Hematopoietic multipotent progenitor cell treated with erythropoietin and hydrocortisone succinate and interleukin-3 and kit ligand, for 6 days (in vitro differentiated cells): Measurements from ENCODE around the gene TOPBP1.
"Not testable (repeated sequence)": the region's sequence is repeated elsewhere in the genome, so short reads cannot be mapped to it uniquely, and the experiment has no call there.

Source experiments
- DNase-seq: peaks from one replicate; pipeline ENCODE4 v3.0.0-alpha.2; 2015

TOPBP1 gene

DNA sequence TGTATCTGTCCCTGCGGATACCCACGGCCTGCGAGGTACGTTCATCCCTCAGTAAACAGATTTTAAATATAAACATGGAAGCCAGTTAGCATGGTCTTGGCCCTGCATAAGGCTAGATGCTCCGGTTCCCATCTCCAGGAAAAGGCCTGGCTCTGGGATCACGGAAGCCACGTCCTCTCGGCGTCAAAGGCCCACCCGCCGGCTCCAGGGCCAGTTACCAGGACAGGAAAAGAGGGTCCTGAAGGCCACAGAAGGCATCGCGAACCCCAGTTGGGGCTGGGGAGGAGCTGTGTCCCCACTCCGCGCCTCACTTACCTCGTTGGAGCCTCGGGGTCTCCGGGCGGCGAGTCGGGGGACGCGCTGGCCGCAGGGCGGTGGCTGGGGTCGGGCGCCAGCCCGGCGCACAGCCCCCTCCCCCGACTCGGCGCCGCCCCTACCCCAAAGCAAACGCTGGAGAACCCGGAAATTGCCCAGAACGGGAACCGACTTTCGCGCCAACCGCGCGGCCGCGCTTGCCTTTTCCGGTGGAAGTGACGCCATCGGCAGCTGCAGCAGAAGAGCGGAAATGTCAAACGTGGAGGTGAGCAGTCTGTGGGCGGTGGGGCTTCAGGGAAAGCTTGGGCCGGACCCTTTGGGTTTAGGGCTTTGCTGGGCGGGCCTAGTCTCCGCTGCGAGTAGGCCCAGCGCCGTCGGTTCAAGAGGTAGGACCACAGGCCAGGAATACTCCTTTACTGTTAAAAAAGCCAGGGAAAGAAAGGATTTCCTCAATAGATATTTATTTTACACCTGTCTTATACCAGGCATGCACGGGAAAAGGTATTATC is at the start of gene TOPBP1:
Gene TOPBP1 (minus strand): TSS at position 488 of the 824 bp plus-strand sequence. CDS start 814 bp downstream, outside the sequence.
- peak; percentile 92 for DNase-seq

DNA sequence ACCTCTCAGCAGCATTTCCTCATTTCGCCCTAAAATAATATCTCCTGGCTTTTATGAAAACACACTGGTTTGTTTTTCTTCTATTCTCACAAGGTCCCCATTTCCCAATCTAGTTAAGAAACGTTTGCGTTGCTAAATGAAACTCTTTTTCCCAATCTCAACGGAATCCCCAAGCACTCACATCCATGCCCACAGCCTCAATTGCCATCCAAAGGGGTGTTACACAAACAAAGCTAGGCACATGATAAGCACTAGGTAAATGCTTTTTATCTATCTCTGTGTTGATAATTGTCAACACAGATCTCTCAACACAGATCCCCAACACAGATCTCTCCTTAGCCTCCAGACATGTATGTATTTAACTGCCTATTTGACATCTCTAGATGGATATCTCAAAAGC is 49.3 kb upstream of the TOPBP1 start:
- DNase-seq: no peak

DNA sequence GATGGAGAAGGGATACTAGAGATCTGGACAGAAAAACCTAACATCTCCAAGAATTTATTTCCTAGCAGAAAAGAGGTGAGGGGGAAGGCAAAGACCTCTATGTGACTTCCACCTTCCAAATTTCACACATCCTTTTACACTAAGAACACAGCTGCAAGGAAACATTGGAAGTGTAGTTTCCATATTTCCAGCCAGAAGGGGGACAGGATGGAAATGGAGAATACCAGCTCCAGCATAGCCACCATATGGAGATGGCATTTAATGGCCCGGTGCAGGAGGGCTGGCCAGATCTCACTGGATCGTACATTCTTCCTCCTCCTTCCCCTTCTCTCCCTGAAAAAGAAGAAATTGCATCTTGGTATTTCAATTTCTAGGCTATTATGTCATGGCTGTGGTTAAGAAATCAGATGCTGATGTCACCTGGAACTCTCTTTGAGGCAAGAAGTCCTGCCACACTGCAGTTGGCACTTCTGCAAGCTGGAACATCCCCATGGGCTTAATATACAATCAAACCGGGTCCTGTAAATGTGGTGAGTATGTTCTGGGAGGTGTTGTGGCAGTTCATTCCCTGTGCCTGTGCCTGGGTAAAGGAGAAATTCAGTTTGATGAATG is 47.5 kb upstream of the TOPBP1 start:
- no peak for DNase-seq

DNA sequence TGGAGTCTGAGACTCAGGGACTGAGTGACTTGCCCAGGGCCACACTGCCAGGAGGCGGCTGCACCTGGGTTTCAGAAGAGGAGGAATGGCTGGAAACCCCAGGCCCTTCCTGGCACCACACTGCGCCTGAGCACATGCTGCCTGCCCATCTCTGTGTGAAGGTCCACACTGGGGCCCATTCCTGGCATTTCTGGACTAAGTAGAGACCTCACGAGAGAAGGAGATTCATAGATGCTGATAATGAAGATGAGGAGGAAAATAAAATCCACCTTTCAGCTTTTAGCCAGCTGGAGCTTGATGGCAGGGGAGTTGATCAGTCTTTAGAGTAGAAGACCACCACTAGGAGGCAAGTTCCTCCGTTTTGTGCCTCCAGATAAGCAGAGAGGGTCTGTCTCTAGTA is 44.3 kb upstream of the TOPBP1 start:
- no peak for DNase-seq

DNA sequence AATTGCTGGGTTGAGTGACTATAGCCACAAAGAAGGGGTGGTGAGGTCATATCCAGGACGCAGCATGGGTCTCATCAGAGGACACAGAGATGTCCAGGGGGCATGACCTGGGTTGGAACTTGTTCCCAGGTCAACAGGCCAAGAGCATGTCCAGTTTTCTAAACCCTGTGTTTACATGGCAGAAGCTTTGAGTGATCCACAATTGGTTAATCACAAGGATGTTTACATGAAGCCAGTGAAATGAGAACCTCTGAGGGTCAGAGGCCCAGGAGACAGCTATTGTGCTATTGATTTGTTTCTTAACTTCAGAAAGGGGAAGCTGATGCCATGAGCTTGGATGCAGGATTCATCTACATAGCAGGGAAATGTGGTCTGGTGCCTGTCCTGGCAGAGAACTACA is 42.2 kb upstream of the TOPBP1 start:
- no peak for DNase-seq

DNA sequence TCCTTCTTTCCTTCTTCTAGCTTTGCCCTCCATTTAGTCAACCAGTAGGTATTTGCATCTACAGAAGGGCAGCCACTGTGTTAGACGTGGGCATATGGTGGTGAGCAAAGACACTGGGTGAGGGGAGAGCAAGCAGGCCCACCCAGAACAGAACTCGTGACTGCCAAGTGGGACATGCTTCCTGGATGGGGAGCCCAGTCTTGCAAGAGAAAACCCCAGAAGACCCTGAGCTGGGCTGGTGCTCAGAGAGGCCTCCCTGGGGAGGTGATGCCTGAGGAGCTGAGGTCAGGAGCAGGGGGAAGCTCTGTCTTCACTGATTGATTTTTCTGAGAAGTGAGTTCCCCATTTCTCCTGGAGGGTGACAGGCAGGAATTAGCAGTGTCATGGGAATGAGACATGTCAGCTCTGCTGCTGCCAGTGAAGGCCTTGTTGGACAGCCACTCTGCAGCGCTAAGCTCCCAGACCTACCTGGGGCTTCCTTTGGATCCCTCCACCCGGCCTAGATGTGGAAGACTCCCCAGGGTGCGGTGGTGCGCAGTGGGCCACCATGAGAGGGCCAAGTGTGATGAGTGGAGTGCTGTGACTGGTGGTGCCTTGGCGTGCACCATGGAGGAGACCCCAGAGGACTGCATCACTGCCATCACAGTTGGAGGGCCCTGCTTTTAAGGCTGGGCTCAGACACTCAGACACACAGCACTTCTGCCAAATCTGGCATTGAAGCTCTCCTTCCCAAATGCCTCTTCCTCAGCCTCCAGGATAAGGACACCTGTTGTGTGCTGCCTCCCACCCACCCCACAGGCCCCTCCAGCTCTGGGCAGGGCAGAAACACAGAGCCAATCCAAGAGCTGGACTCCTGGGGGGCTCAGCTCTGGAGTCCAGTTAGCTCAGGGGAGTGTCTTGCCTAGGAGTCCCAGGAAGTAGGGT is 40.0 kb upstream of the TOPBP1 start:
- no peak for DNase-seq

DNA sequence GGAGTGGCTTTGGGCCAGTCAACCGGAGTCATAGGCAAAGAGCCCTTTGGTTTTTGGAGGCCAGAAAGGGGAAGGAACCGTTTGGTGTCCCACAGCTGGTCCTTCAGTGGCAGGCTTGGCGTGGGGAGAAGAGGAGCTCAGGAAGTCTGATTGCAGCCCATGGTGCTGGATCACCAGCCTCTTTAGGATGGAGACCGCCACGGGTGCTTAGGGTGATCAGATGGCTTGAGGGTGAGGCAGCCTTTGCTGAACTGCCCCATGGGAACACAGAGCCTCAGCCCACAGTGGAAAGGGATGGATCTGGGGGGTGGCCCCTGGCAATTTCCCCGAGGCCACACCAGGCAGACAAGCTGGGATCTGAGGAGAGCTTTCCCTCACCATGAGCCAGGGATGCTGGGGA is 38.6 kb upstream of the TOPBP1 start:
- no peak for DNase-seq

DNA sequence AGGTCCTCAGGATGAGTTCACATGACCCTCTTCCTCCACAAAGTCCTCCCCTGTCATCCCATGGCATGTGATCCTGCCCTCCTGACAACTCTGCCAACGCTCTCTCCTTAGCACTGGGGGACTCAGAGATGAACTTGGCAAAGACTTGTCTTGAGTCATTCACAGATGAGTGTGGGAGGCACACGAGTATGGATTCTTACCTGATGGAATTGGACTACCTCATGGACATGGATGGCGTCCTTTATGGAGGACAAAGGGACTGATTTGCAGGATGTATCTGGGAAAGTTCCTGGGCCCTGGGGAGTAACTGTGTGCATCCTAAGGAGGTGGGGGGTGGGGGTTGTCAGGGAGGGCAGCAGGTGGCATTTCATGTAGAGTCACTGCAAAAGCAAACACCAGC is 38.2 kb upstream of the TOPBP1 start:
- DNase-seq: no peak

DNA sequence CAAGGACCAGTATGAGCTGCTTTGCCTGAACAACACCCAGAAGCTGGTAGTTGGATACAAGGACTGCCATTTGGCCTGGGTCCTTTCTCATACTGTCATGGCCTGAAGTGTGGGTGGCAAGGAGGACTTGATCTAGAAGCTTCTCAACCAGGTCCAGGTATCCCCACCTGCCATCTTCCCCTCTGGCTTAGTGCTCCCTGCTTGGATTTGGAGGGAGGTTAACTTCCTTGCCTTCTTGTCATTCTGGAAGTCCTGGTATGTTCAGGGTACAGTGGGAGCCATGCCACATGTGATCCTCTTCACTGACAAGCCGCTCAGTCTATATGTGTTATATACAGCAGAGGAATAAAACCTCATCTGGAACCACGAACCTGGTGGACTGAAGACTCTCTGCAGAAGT is 37.7 kb upstream of the TOPBP1 start:
- DNase-seq: no peak

DNA sequence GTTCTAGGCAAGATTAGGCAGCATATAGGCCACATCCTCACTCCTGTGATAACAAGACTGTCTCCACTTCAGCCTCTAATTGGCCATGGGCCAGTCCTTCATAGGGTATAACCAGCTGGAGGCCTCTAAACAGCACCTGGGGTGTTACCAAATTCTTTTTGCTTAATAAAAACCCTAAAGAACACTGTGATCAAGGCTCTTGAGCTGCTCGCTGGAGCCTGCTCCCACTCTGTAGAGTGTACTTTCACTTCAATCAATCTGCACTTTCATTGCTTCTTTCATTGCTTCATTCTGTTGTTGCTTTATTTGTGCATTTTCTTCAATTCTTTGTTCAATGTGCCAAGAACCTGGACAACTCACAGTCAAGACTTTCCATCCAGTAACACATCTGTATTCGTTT is 36.2 kb upstream of the TOPBP1 start:
- no peak for DNase-seq

DNA sequence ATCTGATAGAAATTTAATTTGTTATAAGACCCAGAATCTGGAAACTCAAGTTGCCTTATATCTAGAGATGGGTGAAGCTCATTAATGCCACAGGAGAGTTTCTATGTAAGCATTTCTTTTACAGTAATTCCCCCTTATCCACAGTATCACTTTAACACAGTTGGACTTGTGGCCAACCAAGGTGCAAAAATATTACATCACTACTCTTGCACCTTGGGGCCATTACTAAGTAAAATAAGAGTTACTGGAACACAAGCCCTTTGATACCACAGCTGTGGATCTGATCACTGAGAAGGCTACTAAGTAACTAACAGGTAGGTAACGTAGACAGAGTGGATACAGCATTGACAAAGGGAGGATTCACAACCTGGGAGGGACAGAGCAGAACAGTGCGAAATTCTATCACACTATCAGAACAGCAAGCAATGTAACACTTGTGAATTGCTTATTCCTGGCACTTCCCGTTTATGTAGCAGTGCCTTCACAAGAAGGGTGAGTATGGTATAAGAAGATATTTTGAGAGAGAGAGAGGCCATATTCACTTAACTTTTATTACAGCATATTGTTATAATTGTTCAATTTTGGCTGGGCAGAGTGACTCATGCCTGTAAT is 33.9 kb upstream of the TOPBP1 start:
- DNase-seq: no peak

DNA sequence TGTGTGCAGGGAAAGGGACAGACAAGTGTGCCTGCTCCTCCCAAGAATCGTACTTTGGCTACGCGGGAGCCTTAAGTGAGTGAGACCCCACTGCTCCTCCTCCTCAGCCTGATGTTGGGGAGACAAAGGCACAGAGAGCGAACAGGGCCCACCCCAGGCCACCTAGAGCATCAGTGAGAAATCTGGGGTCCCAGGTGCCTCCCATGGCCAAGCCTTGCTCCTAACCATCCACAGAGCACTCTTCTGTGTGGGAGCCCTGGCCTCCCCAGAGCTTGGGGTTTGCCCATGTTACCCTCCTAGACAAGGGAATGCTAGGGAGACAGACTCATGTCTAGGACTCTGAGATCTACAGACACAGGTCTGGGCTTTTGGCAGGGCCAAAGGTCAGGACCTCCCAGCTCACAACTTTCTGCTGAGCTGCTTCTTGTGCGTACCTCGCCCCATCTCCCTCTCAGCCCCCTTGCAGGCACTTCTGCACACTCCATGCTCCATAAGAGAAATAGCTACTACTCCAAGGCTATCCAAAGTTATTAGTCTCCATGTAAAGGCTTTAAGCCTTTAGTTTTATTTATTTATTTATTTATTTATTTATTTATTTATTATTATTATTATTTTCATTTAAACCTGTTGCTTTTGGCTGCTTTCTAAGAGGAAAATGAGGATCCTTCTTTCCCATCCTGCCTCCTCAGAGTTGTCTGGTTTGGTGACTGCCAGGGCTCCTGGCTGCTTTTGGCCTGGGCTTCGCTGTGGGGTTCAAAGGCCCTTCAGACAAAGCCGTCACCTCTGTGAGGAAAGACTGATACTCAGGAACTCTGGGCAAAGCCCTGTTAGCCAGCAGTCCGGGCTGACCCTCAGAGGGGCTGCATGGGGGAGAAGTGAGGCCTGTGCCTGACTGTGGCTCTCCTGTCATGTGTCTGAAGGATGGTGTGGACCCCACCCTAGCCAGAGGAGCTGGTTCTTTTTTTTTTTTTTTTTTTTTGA is 32.8 kb upstream of the TOPBP1 start:
- no peak for DNase-seq

DNA sequence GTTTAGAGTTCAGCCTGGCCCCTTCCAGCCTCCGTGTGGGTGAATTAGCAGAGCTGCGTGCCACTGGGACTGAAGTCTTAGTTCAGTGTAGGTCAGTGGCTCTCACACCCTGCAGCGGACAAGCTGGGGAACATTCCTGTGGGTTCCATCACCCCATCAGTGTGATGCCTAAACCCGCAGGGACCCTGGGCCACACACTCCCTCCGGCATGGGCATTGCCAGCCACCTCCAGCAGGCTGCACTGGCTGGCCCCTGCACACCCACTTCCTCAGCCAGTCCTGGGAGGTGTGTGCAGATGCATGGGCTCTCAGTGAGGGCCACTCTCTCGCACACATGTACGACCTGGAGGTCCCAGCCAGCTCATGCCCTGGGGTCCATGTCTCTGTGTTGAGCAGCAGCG is 32.1 kb upstream of the TOPBP1 start:
- no peak for DNase-seq

DNA sequence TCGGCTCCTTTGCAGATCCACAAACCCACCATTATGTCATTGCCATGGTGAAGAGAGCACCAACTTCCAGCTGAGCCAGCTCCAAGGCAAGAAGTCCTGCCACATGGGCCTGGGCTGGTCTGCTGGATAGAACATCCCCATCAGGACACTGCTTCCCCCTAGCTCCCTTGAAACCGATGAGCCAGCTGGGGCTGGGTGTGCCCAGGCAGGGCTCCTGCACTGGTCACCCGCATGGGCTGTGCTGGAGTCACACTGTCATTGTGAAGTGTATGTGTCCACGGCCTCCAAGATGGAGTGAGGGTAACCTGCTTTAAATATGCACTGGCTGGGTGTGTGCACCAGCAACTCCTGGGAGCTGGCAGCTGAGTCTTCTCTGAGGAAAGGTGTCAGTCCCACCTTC is 31.0 kb upstream of the TOPBP1 start:
- no peak for DNase-seq

DNA sequence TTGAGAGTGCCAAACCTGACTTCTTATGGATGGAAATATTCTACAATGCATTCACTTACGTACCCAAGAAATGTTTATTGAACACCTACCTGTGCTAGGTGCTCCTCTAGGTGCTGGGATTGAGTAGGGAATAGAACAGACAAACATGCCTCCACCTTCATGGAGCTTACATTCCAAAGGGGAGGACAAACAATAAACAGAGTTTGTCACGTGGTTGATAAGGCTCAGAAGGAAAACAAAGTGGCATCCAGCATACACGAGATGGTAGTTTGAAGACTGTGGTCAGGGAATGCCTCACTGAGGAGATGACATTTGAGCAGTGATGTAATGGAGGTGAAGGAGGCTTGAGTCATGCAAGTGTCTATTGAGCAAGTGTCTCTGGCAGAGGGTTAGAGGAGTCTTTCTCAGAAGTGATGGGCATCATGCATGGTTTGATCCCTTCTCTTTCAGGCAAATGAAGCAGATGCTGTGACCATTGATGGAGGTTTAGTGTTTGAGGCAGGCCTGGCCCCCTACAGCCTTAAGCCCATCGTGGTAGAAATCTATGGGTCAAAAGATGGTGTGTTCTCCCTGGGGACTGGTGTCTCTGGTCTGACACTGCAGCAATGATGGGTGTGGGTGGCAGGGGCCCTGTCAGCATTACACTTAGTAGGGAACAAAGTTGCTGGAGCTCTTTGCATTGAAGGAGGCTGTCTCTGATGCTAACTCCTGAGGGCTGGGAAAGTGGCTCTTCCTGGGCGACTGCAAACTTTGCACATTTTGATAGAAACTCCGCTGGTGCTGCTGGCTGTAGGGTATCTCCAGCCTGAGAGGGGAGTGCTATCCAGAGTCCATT is 29.7 kb upstream of the TOPBP1 start:
- DNase-seq: no peak

DNA sequence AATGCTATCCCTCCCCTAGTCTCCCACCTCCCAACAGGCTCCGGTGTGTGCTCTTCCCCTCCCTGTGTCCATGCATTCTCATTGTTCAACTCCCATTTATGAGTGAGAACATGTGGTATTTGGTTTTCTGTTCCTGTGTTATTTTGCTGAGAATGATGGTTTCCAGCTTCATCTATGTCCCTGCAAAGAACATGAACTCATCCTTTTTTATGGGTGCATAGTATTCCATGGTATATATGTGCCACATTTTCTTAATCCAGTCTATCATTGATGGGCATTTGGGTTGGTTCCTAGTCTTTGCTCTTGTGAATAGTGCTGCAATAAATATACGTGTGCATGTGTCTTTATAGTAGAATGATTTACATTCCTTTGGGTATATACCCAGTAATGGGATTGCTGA is 16.3 kb upstream of the TOPBP1 start:
- not testable (repeated sequence) for DNase-seq

DNA sequence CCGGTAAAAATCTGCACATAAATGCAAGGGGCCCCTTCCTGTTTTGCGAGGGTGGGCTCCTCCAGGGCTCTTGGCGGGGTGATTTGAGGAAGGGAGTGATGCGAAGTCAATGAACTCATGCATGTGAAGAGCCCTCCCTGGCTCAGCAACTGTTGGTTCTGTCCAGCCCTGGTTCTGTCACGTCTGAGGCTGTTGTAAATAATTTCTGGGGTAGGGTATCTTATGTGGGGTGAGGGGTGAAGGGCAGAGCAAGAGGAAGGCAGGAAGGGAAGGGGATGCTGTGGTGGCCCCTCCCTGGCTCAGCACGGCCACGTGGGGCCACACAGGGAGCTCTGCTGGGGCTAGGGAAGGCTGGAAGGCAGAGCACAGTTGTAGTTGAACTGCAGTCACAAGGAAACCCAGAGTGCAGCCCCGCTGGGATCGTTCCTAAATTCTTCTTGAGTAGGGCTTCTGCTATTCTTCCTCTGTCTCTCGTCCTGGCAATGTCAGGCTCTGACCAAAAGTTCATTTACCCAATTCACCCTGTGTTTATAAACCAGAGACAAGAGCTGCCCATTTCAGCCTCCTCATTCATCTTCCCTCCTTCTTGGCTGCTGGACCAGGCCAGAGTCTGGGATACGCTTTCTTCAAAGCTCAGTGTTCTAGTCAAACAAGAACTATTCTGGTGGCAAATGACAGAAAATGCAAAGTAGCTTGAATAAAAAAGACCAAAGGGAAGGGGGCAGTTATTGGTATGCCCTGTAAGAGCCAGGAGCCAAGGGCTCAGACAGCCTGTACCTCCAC is 14.8 kb upstream of the TOPBP1 start:
- DNase-seq: no peak

DNA sequence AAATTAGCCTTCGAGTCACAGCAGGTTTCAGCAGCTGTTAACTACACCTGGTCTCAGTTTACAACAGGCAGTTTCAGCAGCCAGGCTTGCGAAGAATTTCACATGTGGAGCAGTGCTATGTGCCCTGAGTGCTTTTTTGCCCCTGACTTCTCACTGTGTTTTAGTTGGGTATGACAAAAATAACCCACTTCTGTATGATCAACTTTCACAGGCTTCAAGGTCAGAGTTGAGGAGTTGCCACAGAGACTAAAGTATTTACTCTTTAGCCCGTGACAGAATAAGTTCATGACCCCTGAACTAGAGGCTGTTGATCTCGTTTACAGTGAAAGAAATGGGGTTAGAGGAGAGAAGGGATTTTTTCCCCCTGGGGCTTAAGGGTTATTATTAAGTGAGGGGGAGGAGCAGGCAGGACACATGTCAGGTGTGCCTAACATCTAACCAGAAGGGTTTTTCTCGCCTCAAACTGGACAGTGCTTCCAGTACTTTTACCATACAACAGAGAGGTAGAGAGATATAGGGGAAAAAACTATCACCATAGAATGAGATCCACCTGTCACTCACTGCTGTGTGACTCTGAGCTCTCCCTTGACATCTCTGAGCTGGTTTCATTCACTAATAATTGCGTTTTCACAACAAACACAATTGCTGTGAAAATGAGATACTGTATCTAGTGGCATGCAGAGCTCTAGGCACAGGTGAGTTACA is 14.0 kb upstream of the TOPBP1 start:
- no peak for DNase-seq

DNA sequence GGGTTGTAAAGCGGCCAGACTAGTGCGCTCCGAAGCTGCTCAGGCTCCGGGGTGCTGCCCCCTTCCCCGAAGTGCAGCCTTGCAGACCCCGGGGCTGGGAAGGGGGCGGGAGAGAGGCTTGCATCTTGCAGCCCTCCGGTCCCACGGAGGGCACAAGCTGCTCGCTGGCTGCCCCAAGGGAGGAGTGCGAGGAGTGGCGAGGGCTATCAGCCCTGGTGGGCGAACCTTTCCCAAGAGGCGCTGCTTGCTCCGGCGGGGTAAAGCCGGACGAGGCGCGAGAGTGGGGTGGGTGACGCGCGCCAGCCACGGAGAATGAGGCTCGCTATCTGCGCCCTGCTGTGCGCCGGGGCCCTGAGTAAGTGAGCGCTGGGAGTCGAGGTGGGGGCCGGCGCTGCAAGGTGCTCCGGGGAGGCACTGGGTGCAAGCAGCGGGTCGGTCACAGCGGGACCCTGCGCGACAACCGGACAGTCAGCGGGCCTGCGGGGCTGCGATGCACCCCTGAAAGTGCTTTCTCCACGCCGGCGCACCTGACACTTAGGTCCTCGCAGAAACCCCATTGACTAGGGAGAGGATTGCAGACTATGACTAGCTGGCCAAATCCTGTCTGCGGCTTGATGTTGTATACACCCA is 12.7 kb upstream of the TOPBP1 start:
- no peak for DNase-seq
